ENCODE results near the gene SNX25.

GRCh38 chr4:185205697-185206342 is 3.6 kb upstream of the SNX25 start:
- TF ChIP-seq CTCF (IDR thresholded peaks at IDR 0.05; ENCODE audit: poor library complexity, severe bottlenecking) (no peak), SMC3 (conservative IDR thresholded peaks at IDR 0.05; ENCODE audit: poor library complexity) (no peak), REST (IDR thresholded peaks at IDR 0.05; ENCODE audit: borderline replicate concordance) (no peak), MXI1 (conservative IDR thresholded peaks at IDR 0.05; ENCODE audit: poor library complexity, severe bottlenecking) (no peak), EZH2 (IDR thresholded peaks at IDR 0.05; ENCODE audit: borderline replicate concordance, insufficient read depth, low read length, poor library complexity, severe bottlenecking) (no peak), EP300 (conservative IDR thresholded peaks at IDR 0.05; ENCODE audit: poor library complexity, severe bottlenecking) (no peak), POLR2AphosphoS5 (IDR thresholded peaks at IDR 0.05) (no peak)

Data from neural cell (in vitro differentiated cells).